ENCODE measurements around the gene UFD1. TPM values are rescaled to one million over a fixed set of nuclear protein-coding genes. Genes with fewer than 3 reads are reported as not detected.
"Not testable (repeated sequence)": the region's sequence is repeated elsewhere in the genome, so short reads cannot be mapped to it uniquely, and the experiment has no call there.

Gene UFD1
- total RNA-seq, 1 experiment from 2014 or later, result 57.9 TPM

DNA sequence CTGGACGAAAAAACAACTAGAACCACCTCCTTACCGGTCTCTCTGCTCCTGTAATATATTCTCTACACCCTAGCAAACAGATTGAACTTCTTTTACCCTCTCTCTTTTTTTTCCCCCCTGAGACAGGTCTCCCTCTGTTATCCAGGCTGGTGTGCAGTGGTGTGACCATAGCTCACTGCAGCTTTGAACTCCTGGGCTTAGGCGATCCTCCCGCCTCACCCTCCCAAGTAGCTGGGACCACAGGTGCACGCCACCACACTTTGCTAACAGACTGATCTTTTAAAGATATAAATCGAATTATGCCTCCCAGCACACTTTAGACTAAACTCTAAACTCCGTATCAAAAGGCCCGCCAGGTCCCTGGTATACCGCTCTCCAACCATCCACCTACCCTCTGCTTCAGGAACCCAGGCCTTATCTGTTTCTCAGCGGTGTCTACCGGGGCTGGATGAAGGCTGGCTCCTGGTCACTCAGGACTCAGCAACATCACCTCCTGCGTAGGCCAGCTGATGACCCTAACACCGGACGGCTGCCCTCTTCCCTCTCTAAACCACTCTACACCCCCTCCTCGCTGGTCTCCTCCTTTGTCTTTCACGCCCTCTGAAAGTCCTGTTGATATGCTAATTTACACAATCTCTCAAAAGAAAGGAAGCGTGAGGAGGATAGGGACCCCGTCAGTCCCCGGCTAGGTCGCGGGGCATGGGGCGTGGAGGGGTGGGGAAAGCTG is 32.2 kb downstream of the UFD1 start (continued):
- TF ChIP-seq JUN (CRISPR knock-in tag; IDR thresholded peaks at IDR 0.05) (no peak), IRF2 (CRISPR knock-in tag; IDR thresholded peaks at IDR 0.05; ENCODE audit: borderline replicate concordance, low read depth) (no peak), ZNF423 (CRISPR knock-in tag; IDR thresholded peaks at IDR 0.05) (no peak), ZBTB21 (CRISPR knock-in tag; IDR thresholded peaks at IDR 0.05; ENCODE audit: borderline replicate concordance) (no peak)

GRCh38 chr22:19445279-19445982 is 33.6 kb downstream of the UFD1 start:
- CTCF ChIA-PET; H3K27me3 Mint-ChIP-seq (ENCODE audit: low read depth); ATAC-seq; H3K27ac Mint-ChIP-seq; H3K4me3 Mint-ChIP-seq; H3K9me3 Mint-ChIP-seq; DNase-seq (ENCODE audit: low spot score): not testable (repeated sequence)
- H3K4me1 Mint-ChIP-seq, result peaks cover 16% of the 10 kb centered on the region
- POLR2A ChIA-PET, result interaction anchor here (0.5 kb wide), 1 partner anchor 276 kb away, joined by 3 read pairs; no protein-coding TSS in a partner anchor
- H3K36me3 Mint-ChIP-seq, result peaks cover 18% of the 10 kb centered on the region

- H3K36me3 Mint-ChIP-seq, result peaks cover 14% of the 10 kb centered on the region
- no peak overlapping the region for H3K27ac Mint-ChIP-seq
- peaks cover 8% of the 10 kb centered on the region for H3K27me3 Mint-ChIP-seq (ENCODE audit: low read depth)
- no peak overlapping the region for H3K4me3 Mint-ChIP-seq
- no peaks in the 10 kb centered on the region for H3K9me3 Mint-ChIP-seq
- TF ChIP-seq NFYB (CRISPR knock-in tag; conservative IDR thresholded peaks at IDR 0.05; ENCODE audit: low read depth), result no peak
- no peak for TF ChIP-seq MYBL2 (CRISPR knock-in tag; IDR thresholded peaks at IDR 0.05)
- TF ChIP-seq ATF6 (CRISPR knock-in tag; IDR thresholded peaks at IDR 0.05), result no peak
- no peak for TF ChIP-seq ZNF263 (CRISPR knock-in tag; IDR thresholded peaks at IDR 0.05; ENCODE audit: low read depth)
- no peak for TF ChIP-seq RELA (CRISPR knock-in tag; IDR thresholded peaks at IDR 0.05; ENCODE audit: borderline replicate concordance)
- TF ChIP-seq, protein P1, sequence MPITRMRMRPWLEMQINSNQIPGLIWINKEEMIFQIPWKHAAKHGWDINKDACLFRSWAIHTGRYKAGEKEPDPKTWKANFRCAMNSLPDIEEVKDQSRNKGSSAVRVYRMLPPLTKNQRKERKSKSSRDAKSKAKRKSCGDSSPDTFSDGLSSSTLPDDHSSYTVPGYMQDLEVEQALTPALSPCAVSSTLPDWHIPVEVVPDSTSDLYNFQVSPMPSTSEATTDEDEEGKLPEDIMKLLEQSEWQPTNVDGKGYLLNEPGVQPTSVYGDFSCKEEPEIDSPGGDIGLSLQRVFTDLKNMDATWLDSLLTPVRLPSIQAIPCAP (CRISPR knock-in tag; IDR thresholded peaks at IDR 0.05), result no peak
- no peak for TF ChIP-seq FOXK1 (CRISPR knock-in tag; IDR thresholded peaks at IDR 0.05)
- no peak for TF ChIP-seq PRDM15 (CRISPR knock-in tag; IDR thresholded peaks at IDR 0.05)
- TF ChIP-seq, protein P2, sequence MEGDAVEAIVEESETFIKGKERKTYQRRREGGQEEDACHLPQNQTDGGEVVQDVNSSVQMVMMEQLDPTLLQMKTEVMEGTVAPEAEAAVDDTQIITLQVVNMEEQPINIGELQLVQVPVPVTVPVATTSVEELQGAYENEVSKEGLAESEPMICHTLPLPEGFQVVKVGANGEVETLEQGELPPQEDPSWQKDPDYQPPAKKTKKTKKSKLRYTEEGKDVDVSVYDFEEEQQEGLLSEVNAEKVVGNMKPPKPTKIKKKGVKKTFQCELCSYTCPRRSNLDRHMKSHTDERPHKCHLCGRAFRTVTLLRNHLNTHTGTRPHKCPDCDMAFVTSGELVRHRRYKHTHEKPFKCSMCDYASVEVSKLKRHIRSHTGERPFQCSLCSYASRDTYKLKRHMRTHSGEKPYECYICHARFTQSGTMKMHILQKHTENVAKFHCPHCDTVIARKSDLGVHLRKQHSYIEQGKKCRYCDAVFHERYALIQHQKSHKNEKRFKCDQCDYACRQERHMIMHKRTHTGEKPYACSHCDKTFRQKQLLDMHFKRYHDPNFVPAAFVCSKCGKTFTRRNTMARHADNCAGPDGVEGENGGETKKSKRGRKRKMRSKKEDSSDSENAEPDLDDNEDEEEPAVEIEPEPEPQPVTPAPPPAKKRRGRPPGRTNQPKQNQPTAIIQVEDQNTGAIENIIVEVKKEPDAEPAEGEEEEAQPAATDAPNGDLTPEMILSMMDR (IDR thresholded peaks at IDR 0.05), result no peak
- TF ChIP-seq FOXP1 (CRISPR knock-in tag; IDR thresholded peaks at IDR 0.05; ENCODE audit: borderline replicate concordance), result no peak
- TF ChIP-seq ZNF281 (CRISPR knock-in tag; IDR thresholded peaks at IDR 0.05), result no peak
- TF ChIP-seq ATF1 (CRISPR knock-in tag; IDR thresholded peaks at IDR 0.05), result no peak
- TF ChIP-seq GTF2I (CRISPR knock-in tag; conservative IDR thresholded peaks at IDR 0.05), result no peak
- no peak for TF ChIP-seq CBFB (CRISPR knock-in tag; IDR thresholded peaks at IDR 0.05; ENCODE audit: low read depth)
- no peak for TF ChIP-seq KAT7 (CRISPR knock-in tag; IDR thresholded peaks at IDR 0.05; ENCODE audit: borderline replicate concordance)
- DNase-seq (ENCODE audit: low spot score) (no peak), ATAC-seq (no peak)
- peaks cover 15% of the 10 kb centered on the region for H3K4me1 Mint-ChIP-seq
- ChIA-PET POLR2A (no interaction called here), CTCF (interaction anchor here (1.4 kb wide), 1 partner anchor 30 kb away, joined by 5 read pairs; no protein-coding TSS in a partner anchor)
Measured at GRCh38 chr22:19443544-19444211, 35.3 kb downstream of the UFD1 start.
